GM18519 (cell line): ENCODE data around the gene MAP4K3.

Experiments
- ATAC-seq: cut with Tn5 transposase; IDR thresholded peaks from one replicate; pipeline ENCODE4 v1.9.1; 2021; ENCODE audit warnings: mild to moderate bottlenecking, moderate library complexity; ENCODE audit not compliant: unreplicated experiment, low FRiP score

Gene MAP4K3

GRCh38 chr2:39216346-39217191 lies 220.5 kb downstream of the MAP4K3 start:
- ATAC-seq: no peak

- no peak for ATAC-seq
These were observed 221.5 kb downstream of the MAP4K3 start for GRCh38 chr2:39215545-39215944.

GRCh38 chr2:39213015-39213414 lies 224.1 kb downstream of the MAP4K3 start:
- ATAC-seq: no peak

GRCh38 chr2:39210846-39211245 lies 226.2 kb downstream of the MAP4K3 start:
- no peak for ATAC-seq

GRCh38 chr2:39203382-39203781 lies 233.7 kb downstream of the MAP4K3 start:
- no peak for ATAC-seq

GRCh38 chr2:39202639-39203369 lies 234.3 kb downstream of the MAP4K3 start:
- no peak for ATAC-seq
